GM21515 (cell line): ENCODE data around the gene ETNK2.

Experiments used
- ATAC-seq: cut with Tn5 transposase; IDR thresholded peaks from one replicate; pipeline ENCODE4 v1.9.1; 2021; ENCODE audit not compliant: unreplicated experiment

Gene ETNK2

GRCh38 chr1:204127597-204128242 is 24.1 kb downstream of the ETNK2 start:
- ATAC-seq, result no peak

DNA sequence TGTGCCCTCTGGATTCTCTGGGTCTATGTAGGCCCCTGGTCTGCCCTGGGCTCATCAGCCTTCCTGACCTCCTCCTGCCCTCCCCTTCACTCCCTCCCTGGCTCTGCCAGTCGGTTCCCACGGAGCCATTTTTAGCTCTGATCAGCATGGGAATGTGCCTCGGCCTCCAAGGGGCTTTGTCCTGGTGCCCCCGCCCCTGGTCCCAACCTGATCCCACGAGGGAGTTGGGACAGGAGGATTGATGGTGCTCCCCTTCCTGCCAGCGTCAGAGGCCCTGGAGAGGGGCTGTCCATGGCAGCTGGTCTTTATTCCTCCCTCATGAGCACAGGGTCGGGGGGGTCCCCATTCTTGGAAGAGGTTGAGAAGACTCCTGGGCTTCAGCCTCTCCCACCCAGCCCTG is 24.9 kb downstream of the ETNK2 start:
- ATAC-seq, result no peak

DNA sequence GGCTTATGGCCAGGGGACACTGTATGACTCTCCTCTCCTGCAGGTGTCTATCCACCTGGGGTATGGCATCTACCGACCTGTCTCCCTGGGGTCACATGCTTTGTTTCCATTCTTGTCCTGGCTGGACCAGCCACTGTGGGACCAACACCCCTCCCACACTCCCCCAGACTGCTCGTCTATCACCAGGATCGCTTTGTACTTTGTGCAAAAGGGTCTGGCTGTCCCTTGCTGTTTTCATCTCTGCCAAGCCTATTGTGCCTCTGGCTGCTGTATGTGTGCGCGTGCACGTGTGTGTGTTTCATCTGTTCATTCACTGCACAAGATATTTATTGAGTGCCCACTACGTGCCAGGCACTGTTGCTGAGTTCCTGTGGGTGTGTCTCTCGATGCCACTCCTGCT is 25.5 kb downstream of the ETNK2 start:
- no peak for ATAC-seq

- no peak for ATAC-seq
These were observed 26.0 kb downstream of the ETNK2 start for GRCh38 chr1:204125759-204126351.

- ATAC-seq, result no peak
These were observed 27.2 kb downstream of the ETNK2 start for GRCh38 chr1:204124639-204125038.

GRCh38 chr1:204123376-204123775 is 28.5 kb downstream of the ETNK2 start:
- no peak for ATAC-seq

GRCh38 chr1:204121840-204122555 is 29.8 kb downstream of the ETNK2 start:
- no peak for ATAC-seq

GRCh38 chr1:204116539-204116938 is 35.3 kb downstream of the ETNK2 start:
- ATAC-seq, result no peak

DNA sequence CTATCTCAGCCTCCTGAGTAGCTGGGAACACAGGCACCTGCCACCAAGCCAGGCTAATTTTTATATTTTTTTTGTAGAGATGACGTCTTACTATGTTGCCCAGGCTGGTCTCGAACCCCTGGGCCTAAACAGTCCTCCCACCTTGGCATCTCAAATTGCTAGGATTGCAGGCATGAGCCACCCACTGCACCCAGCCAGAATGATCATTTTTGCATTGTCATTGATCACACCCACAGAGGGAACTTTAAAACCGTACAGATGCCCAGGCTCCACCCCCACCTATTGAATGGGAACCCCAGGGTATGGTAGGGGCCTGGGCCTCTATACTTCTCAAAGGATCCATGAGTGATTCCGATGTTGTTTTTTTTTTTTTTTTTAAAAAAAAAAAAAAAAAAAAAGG is 36.7 kb downstream of the ETNK2 start:
- no peak for ATAC-seq

DNA sequence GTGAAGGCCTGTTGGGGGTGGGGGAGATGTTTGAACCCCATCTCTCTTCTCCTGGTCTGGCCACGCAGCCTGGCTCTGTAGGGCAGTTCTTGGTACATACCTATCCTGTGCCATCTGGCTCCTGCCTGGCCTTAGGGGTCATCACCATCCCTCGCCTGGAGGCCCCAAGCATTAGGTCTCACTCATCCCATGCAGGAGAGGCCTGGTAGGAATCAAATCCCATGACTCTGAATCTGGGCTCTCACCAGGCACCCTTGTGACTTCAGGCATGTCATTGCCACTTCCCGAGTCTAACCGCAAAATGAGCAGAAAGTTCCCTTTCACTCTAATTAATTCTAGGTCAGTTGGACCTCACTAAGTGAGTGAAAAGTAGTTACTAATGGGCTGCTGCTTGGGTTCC is 37.2 kb downstream of the ETNK2 start:
- no peak for ATAC-seq

DNA sequence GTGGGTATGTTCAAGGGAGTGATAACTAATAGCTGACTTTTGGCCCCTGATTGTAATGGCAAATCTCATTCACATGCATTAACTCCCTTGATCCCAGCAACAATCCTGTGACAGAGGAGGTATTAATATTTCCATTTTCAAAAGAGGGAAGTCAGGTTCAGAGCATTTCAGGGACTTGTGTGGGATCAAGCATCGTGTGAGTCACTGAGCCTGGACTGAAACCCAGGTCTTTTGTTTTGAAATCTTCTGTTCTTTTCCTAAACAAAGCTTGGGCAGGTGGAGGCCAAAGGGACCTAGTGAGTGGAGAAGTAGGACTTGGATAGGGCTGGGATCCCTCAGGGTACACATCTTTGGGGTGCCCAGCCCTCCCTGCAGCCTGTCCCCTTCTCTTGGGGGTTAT is 37.9 kb downstream of the ETNK2 start:
- no peak for ATAC-seq

DNA sequence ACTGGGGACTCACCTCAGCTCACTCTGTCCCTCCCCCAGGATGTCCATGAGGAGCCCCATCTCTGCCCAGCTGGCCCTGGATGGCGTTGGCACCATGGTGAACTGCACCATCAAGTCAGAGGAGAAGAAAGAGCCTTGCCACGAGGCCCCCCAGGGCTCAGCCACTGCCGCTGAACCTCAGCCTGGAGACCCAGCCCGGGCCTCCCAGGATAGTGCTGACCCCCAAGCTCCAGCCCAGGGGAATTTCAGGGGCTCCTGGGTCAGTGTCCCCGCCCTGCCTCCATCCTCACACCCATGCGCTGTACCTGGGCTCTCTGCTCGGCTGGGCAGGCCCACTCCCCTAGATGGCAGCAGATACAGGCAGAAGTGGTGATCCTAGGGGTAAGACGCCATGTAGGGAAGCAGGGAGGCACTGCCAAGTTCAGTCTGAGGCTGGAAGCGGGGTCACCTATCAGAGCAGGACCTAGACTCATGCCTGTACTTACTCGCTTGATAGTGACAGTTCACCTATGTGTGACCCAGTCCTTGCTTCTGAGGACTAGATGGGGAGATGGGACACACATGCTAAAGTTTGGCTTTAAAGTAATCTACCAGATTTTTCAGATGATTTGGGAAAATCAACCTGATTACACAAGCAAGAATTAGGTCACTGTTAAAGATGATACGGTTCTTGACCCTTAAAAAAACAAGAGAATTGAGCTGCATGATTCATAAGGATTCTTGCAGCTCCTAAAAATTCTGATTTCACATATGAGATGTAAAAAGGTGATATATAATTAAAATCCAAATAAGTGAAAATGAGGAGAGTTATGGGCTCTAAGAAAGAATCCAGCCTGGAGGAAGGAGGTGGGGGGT is 38.7 kb downstream of the ETNK2 start:
- no peak for ATAC-seq

- ATAC-seq, result no peak
These were observed 40.8 kb downstream of the ETNK2 start for GRCh38 chr1:204110894-204111633.

DNA sequence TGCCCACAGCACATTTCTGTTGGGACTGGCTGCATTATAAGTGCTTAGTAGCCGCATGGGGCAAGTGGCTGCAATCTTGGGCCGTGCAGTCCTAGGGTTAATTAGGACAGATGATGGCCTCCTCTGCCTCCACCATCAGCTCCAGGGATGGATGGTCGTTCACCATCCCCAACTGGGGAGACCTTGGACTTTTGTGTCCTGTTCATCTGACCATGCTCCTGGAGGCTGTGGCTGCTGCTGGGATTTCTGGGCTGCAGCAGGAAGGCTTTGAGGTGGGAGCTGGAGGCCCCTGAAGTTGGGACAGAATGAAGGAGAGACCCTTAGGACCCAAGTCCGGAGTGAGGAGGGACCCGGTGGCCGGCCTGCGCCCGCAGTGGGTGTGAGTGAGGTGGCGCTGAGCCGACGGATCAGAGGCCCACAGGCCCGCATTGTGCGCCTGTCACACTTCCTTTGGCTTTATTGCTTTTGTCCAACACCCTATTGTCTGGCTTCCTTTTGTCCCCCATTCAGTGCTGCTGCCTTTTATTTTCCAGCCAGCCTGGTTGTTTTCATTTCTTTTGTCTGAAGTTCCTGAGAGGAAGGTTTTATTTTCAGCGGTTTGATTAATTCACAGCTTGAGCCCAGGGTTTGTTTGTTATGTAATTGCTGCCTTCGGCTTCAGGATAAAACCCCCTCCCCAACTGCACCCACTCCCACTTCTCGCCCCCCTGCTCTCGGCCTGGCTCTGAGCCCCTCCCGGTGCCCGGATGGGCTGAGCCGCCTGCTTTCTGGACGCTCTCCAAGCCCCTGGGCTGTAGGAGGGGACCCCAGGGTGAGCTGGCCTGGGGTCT is 43.3 kb downstream of the ETNK2 start:
- ATAC-seq, result no peak

GRCh38 chr1:204107892-204108291 is 44.0 kb downstream of the ETNK2 start:
- no peak for ATAC-seq

- ATAC-seq, result no peak
These were observed 45.0 kb downstream of the ETNK2 start for GRCh38 chr1:204106825-204107224.

GRCh38 chr1:204105131-204105515 is 46.7 kb downstream of the ETNK2 start:
- no peak for ATAC-seq

GRCh38 chr1:204104331-204105130 is 47.3 kb downstream of the ETNK2 start:
- no peak for ATAC-seq

DNA sequence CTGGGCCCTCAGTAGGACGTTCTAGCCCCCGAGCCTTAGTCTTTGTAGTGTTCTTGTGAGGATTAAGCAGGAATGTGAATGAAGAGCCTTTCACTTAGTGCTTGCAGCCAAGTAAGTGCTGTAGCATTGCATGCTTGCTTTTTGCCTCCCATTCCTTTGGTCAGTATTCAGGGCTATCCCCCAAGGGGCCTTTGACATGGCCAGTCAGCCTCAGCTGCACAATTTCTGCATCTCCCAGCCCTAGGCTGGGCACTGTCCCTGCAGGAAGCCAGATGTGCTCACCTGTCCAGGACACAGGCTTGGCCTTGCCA is 48.5 kb downstream of the ETNK2 start:
- ATAC-seq, result no peak
